ENCODE measurements around the gene SPATA21. TPM values are rescaled to one million over a fixed set of nuclear protein-coding genes. Genes with fewer than 3 reads are reported as not detected.
A peak's percentile ranks its signal among the peaks of the same experiment; 100 is the strongest.

Gene SPATA21
- total RNA-seq, 4 donors from 2014 or later, result not detected

DNA sequence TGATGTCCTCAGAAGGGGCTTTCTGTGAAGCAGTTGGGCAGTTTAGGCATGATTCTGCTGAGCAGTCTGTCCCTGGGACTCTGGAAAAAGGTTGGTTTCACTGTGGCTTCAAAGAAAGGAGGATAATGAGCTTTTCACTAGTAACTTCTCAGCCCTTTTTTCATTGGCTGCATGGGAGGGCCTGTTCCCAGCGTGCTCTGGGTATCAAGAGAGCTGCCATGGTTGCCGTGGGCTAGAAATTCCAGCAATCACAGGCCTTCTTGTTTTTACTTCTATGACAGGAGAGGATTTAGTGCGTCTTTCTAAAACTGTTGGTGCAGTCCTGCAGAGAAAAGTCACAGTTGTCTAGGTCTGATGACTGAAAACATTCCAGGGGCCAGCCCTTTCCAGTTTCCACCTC, 63.0 kb downstream of the SPATA21 start:
- Histone ChIP-seq H3K27me3 (no peaks in the 10 kb centered on the region), H3K36me3 (no peaks in the 10 kb centered on the region), H3K4me3 (no peak overlapping the region), H3K4me1 (peaks cover 67% of the 10 kb centered on the region), H3K9me3 (no peaks in the 10 kb centered on the region), H3K27ac (no peak overlapping the region)
- WGBS, result 67% methylated on average over 1 of the region's 3 CpGs
- no peak for DNase-seq (ENCODE audit: low spot score in 2 of 2)
- TF ChIP-seq POLR2AphosphoS5 (IDR thresholded peaks at IDR 0.05), result no peak
- no peak for TF ChIP-seq EP300 (IDR thresholded peaks at IDR 0.05)
- TF ChIP-seq POLR2A (IDR thresholded peaks at IDR 0.05), result no peak
- TF ChIP-seq, protein P1, sequence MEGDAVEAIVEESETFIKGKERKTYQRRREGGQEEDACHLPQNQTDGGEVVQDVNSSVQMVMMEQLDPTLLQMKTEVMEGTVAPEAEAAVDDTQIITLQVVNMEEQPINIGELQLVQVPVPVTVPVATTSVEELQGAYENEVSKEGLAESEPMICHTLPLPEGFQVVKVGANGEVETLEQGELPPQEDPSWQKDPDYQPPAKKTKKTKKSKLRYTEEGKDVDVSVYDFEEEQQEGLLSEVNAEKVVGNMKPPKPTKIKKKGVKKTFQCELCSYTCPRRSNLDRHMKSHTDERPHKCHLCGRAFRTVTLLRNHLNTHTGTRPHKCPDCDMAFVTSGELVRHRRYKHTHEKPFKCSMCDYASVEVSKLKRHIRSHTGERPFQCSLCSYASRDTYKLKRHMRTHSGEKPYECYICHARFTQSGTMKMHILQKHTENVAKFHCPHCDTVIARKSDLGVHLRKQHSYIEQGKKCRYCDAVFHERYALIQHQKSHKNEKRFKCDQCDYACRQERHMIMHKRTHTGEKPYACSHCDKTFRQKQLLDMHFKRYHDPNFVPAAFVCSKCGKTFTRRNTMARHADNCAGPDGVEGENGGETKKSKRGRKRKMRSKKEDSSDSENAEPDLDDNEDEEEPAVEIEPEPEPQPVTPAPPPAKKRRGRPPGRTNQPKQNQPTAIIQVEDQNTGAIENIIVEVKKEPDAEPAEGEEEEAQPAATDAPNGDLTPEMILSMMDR (IDR thresholded peaks at IDR 0.05), result no peak

DNA sequence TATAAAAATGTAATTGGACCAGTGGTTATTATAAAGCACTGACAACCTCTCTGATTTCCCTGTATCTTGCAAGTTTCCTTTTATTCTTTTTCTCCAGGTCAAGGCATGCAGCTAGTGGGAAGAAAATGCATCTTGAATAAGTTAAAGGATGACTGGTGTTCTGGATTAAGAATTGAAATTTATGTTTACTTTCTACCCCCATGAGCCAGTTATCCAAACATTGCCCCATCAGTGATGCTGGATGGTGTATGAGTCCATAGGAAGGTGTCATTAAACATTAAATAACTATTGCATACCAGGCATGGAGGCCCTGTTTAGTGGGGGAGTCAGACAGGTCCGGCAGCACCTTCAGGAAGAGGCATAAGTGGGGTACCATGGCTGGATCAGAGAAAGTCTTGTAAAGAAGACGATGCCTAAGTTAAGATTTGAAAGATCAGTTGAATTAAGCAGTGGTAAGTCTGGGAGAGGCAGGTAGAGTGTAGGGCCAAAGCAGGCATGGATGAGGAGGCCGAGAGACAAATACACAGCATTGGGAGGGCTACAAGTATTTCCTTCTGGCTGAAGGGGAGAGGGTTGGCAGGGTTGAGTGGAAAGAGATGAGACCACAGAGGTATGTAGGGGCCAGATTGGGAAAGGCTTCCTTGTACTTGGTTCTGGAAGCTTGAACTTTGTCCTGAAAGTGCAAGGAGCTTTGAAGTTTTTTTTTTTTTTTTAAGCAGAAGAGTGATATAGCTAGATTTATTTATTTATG, 64.5 kb downstream of the SPATA21 start:
- Histone ChIP-seq H3K27me3 (no peaks in the 10 kb centered on the region), H3K9me3 (no peaks in the 10 kb centered on the region), H3K4me1 (peaks cover 76% of the 10 kb centered on the region), H3K36me3 (no peaks in the 10 kb centered on the region), H3K27ac (no peak overlapping the region), H3K4me3 (no peak overlapping the region)
- TF ChIP-seq POLR2AphosphoS5 (IDR thresholded peaks at IDR 0.05), result no peak
- no peak for TF ChIP-seq POLR2A (IDR thresholded peaks at IDR 0.05)
- TF ChIP-seq EP300 (IDR thresholded peaks at IDR 0.05), result no peak
- TF ChIP-seq, protein P1 (IDR thresholded peaks at IDR 0.05), result no peak
- DNase-seq (ENCODE audit: low spot score in 2 of 2), result no peak
- WGBS, result 89% methylated on average over 3 of the region's 3 CpGs

DNA sequence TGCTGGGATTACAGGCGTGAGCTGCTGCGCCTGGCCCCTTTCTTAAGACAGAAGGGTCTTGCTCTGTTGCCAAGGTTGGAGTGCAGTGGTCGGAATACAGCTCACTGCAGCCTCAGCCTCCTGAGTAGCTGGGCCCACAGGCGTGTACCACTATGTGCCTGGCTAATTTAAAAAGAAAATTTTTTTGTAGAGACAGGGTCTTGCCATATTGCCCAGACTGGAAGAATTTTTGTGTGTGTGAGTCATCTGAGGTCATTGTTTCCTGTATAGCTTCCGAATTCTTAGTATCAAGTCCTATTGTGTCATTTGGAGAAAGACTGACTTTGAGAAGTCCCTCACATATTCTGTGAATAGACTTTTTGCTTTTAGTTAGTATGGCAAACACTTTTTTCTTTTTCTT, 65.5 kb downstream of the SPATA21 start:
- no peaks in the 10 kb centered on the region for H3K36me3 ChIP-seq
- no peaks in the 10 kb centered on the region for H3K9me3 ChIP-seq
- peaks cover 72% of the 10 kb centered on the region for H3K4me1 ChIP-seq
- H3K27ac ChIP-seq, result no peak overlapping the region
- DNase-seq (ENCODE audit: low spot score in 2 of 2), result no peak
- TF ChIP-seq EP300 (IDR thresholded peaks at IDR 0.05), result no peak
- no peak for TF ChIP-seq POLR2A (IDR thresholded peaks at IDR 0.05)
- TF ChIP-seq POLR2AphosphoS5 (IDR thresholded peaks at IDR 0.05), result no peak
- TF ChIP-seq, protein P1 (IDR thresholded peaks at IDR 0.05), result no peak
- no peak overlapping the region for H3K4me3 ChIP-seq
- 89% methylated on average over 5 of the region's 5 CpGs for WGBS
- H3K27me3 ChIP-seq, result no peaks in the 10 kb centered on the region

DNA sequence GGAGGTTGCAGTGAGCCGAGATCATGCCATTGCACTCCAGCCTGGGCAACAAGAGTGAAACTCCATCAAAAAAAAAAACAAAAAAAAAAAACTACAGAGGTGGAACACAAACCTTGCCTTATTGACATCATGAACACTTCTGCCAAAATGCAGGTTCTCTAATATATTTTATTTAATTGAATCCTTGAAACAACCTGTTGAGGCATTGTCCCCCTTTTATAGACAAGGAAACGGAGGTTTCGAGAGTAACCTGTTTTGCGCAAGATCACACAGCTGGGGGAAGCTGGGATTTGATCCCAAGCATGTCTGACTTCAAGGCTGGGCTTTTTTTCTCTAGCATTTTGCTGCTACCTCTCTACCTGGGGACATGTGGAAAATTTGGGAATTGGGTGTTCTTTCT, 67.4 kb downstream of the SPATA21 start:
- H3K4me3 ChIP-seq, result no peak overlapping the region
- 87% methylated on average over 4 of the region's 4 CpGs for WGBS
- DNase-seq (ENCODE audit: low spot score in 2 of 2), result no peak
- no peak for TF ChIP-seq POLR2AphosphoS5 (IDR thresholded peaks at IDR 0.05)
- TF ChIP-seq, protein P1 (IDR thresholded peaks at IDR 0.05), result no peak
- TF ChIP-seq POLR2A (IDR thresholded peaks at IDR 0.05), result no peak
- TF ChIP-seq EP300 (IDR thresholded peaks at IDR 0.05), result no peak
- H3K27me3 ChIP-seq, result no peaks in the 10 kb centered on the region
- H3K4me1 ChIP-seq, result peaks cover 62% of the 10 kb centered on the region
- H3K27ac ChIP-seq, result no peak overlapping the region
- no peaks in the 10 kb centered on the region for H3K36me3 ChIP-seq
- H3K9me3 ChIP-seq, result no peaks in the 10 kb centered on the region

DNA sequence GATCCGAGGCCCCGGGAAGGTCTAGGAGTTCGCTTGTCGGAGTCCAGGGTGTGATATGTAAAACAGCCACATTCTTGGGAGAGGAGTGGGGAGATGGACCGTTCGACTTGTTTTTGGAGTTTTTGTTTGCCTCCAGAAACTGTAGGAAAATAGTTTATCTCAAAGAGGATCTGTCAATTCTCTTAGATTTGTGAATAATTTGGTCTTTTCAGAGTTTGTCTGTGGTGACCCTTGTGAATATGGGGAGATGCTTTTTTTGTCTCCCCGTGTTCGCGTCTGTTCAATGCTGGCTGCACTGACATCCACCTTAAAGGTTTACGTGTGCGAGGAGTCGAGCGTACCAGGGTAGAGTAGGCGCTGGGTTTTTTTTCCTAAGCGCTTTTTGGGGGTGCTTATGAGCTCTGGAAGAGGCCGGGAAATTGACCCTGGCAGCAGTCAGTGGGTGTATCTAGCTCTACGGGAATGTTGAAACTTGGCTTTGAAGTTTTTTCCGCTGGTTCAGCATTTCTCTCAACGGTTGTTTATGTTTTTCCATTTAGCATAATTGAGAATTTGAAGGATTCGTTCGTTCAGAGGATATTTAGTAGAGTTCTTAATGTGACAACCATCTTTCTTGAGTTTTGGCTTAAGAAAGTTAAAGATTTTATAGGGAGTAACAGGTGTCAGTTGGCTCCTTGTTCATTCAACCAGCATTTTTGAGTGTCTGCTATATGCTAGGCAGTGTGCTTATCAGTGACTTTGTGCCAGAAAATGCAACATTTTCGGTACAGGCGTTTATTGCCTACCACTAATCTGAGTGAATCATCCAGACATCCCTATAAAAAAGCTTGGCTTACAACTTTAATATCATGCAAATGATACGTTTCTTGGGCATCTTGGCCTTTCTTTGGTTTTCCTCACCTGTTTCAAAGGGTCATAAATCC, 69.0 kb downstream of the SPATA21 start:
- H3K4me1 ChIP-seq, result peaks cover 53% of the 10 kb centered on the region
- H3K27me3 ChIP-seq, result no peaks in the 10 kb centered on the region
- DNase-seq (ENCODE audit: low spot score in 2 of 2), result no peak
- WGBS, result 3% methylated on average over 24 of the region's 24 CpGs
- no peaks in the 10 kb centered on the region for H3K36me3 ChIP-seq
- peak overlapping the region; percentile 91 for H3K4me3 ChIP-seq
- H3K9me3 ChIP-seq, result no peaks in the 10 kb centered on the region
- H3K27ac ChIP-seq, result peak overlapping the region; percentile 99
- TF ChIP-seq, protein P1 (IDR thresholded peaks at IDR 0.05), result no peak
- TF ChIP-seq POLR2AphosphoS5 (IDR thresholded peaks at IDR 0.05) (no peak), EP300 (IDR thresholded peaks at IDR 0.05) (no peak), POLR2A (IDR thresholded peaks at IDR 0.05) (no peak)

Data from suprapubic skin (tissue), 4 donors.